Measurements from ENCODE around the gene INPP5A.

Gene INPP5A

GRCh38 chr10:132803416-132804210 is 266.0 kb downstream of the INPP5A start:
- no peaks in the 10 kb centered on the region for H3K4me1 ChIP-seq (ENCODE audit: control insufficient read depth, insufficient read depth, low read length)
- H3K27me3 ChIP-seq (ENCODE audit: control insufficient read depth, insufficient read depth, low read length), result no peaks in the 10 kb centered on the region
- H3K9ac ChIP-seq (ENCODE audit: low read depth, low read length), result no peak overlapping the region
- no peaks in the 10 kb centered on the region for H3K9me3 ChIP-seq (ENCODE audit: control insufficient read depth, insufficient read depth, low read length)
- H3K4me3 ChIP-seq (ENCODE audit: low read depth, low read length), result no peak overlapping the region
- H3K36me3 ChIP-seq (ENCODE audit: control insufficient read depth, insufficient read depth, low read length), result no peaks in the 10 kb centered on the region

- H3K9me3 ChIP-seq (ENCODE audit: control insufficient read depth, insufficient read depth, low read length), result no peaks in the 10 kb centered on the region
- no peaks in the 10 kb centered on the region for H3K4me1 ChIP-seq (ENCODE audit: control insufficient read depth, insufficient read depth, low read length)
Measured at GRCh38 chr10:132804287-132804686, 266.7 kb downstream of the INPP5A start.

GRCh38 chr10:132804785-132805426 is 267.3 kb downstream of the INPP5A start:
- H3K4me1 ChIP-seq (ENCODE audit: control insufficient read depth, insufficient read depth, low read length), result no peaks in the 10 kb centered on the region
- H3K9ac ChIP-seq (ENCODE audit: low read depth, low read length), result no peak overlapping the region
- H3K9me3 ChIP-seq (ENCODE audit: control insufficient read depth, insufficient read depth, low read length), result no peaks in the 10 kb centered on the region
- no peaks in the 10 kb centered on the region for H3K36me3 ChIP-seq (ENCODE audit: control insufficient read depth, insufficient read depth, low read length)
- H3K4me3 ChIP-seq (ENCODE audit: low read depth, low read length), result no peak overlapping the region
- no peaks in the 10 kb centered on the region for H3K27me3 ChIP-seq (ENCODE audit: control insufficient read depth, insufficient read depth, low read length)

More at GRCh38 chr10:132804287-132804686, 266.7 kb downstream of the INPP5A start:
- H3K9ac ChIP-seq (ENCODE audit: low read depth, low read length), result no peak overlapping the region
- no peak overlapping the region for H3K4me3 ChIP-seq (ENCODE audit: low read depth, low read length)
- H3K36me3 ChIP-seq (ENCODE audit: control insufficient read depth, insufficient read depth, low read length), result no peaks in the 10 kb centered on the region
- H3K27me3 ChIP-seq (ENCODE audit: control insufficient read depth, insufficient read depth, low read length), result no peaks in the 10 kb centered on the region

GRCh38 chr10:132805599-132805998 is 268.0 kb downstream of the INPP5A start:
- no peak overlapping the region for H3K9ac ChIP-seq (ENCODE audit: low read depth, low read length)
- no peaks in the 10 kb centered on the region for H3K4me1 ChIP-seq (ENCODE audit: control insufficient read depth, insufficient read depth, low read length)
- H3K36me3 ChIP-seq (ENCODE audit: control insufficient read depth, insufficient read depth, low read length), result no peaks in the 10 kb centered on the region
- H3K4me3 ChIP-seq (ENCODE audit: low read depth, low read length), result no peak overlapping the region
- no peaks in the 10 kb centered on the region for H3K27me3 ChIP-seq (ENCODE audit: control insufficient read depth, insufficient read depth, low read length)
- no peaks in the 10 kb centered on the region for H3K9me3 ChIP-seq (ENCODE audit: control insufficient read depth, insufficient read depth, low read length)

- H3K27me3 ChIP-seq (ENCODE audit: control insufficient read depth, insufficient read depth, low read length), result no peaks in the 10 kb centered on the region
- no peaks in the 10 kb centered on the region for H3K9me3 ChIP-seq (ENCODE audit: control insufficient read depth, insufficient read depth, low read length)
- H3K9ac ChIP-seq (ENCODE audit: low read depth, low read length), result no peak overlapping the region
- H3K4me1 ChIP-seq (ENCODE audit: control insufficient read depth, insufficient read depth, low read length), result no peaks in the 10 kb centered on the region
- no peak overlapping the region for H3K4me3 ChIP-seq (ENCODE audit: low read depth, low read length)
- no peaks in the 10 kb centered on the region for H3K36me3 ChIP-seq (ENCODE audit: control insufficient read depth, insufficient read depth, low read length)
Measured at GRCh38 chr10:132806110-132806509, 268.5 kb downstream of the INPP5A start.

- Histone ChIP-seq H3K27me3 (ENCODE audit: control insufficient read depth, insufficient read depth, low read length) (no peaks in the 10 kb centered on the region), H3K9ac (ENCODE audit: low read depth, low read length) (no peak overlapping the region), H3K4me1 (ENCODE audit: control insufficient read depth, insufficient read depth, low read length) (no peaks in the 10 kb centered on the region), H3K9me3 (ENCODE audit: control insufficient read depth, insufficient read depth, low read length) (no peaks in the 10 kb centered on the region), H3K36me3 (ENCODE audit: control insufficient read depth, insufficient read depth, low read length) (no peaks in the 10 kb centered on the region), H3K4me3 (ENCODE audit: low read depth, low read length) (no peak overlapping the region)
Measured at GRCh38 chr10:132806561-132807003, 269.0 kb downstream of the INPP5A start.

GRCh38 chr10:132807621-132808049 is 270.0 kb downstream of the INPP5A start:
- no peaks in the 10 kb centered on the region for H3K9me3 ChIP-seq (ENCODE audit: control insufficient read depth, insufficient read depth, low read length)
- no peaks in the 10 kb centered on the region for H3K36me3 ChIP-seq (ENCODE audit: control insufficient read depth, insufficient read depth, low read length)
- H3K9ac ChIP-seq (ENCODE audit: low read depth, low read length), result no peak overlapping the region
- H3K4me3 ChIP-seq (ENCODE audit: low read depth, low read length), result no peak overlapping the region
- H3K27me3 ChIP-seq (ENCODE audit: control insufficient read depth, insufficient read depth, low read length), result no peaks in the 10 kb centered on the region
- H3K4me1 ChIP-seq (ENCODE audit: control insufficient read depth, insufficient read depth, low read length), result no peaks in the 10 kb centered on the region

GRCh38 chr10:132808383-132809231 is 271.0 kb downstream of the INPP5A start:
- Histone ChIP-seq H3K4me1 (ENCODE audit: control insufficient read depth, insufficient read depth, low read length) (no peaks in the 10 kb centered on the region), H3K36me3 (ENCODE audit: control insufficient read depth, insufficient read depth, low read length) (no peaks in the 10 kb centered on the region), H3K27me3 (ENCODE audit: control insufficient read depth, insufficient read depth, low read length) (no peaks in the 10 kb centered on the region), H3K4me3 (ENCODE audit: low read depth, low read length) (no peak overlapping the region), H3K9me3 (ENCODE audit: control insufficient read depth, insufficient read depth, low read length) (no peaks in the 10 kb centered on the region), H3K9ac (ENCODE audit: low read depth, low read length) (no peak overlapping the region)

GRCh38 chr10:132809232-132810140 is 271.9 kb downstream of the INPP5A start:
- Histone ChIP-seq H3K9me3 (ENCODE audit: control insufficient read depth, insufficient read depth, low read length) (no peaks in the 10 kb centered on the region), H3K27me3 (ENCODE audit: control insufficient read depth, insufficient read depth, low read length) (no peaks in the 10 kb centered on the region), H3K4me1 (ENCODE audit: control insufficient read depth, insufficient read depth, low read length) (no peaks in the 10 kb centered on the region), H3K36me3 (ENCODE audit: control insufficient read depth, insufficient read depth, low read length) (no peaks in the 10 kb centered on the region), H3K4me3 (ENCODE audit: low read depth, low read length) (no peak overlapping the region), H3K9ac (ENCODE audit: low read depth, low read length) (no peak overlapping the region)

- Histone ChIP-seq H3K9me3 (ENCODE audit: control insufficient read depth, insufficient read depth, low read length) (no peaks in the 10 kb centered on the region), H3K36me3 (ENCODE audit: control insufficient read depth, insufficient read depth, low read length) (no peaks in the 10 kb centered on the region), H3K9ac (ENCODE audit: low read depth, low read length) (no peak overlapping the region), H3K4me1 (ENCODE audit: control insufficient read depth, insufficient read depth, low read length) (no peaks in the 10 kb centered on the region), H3K27me3 (ENCODE audit: control insufficient read depth, insufficient read depth, low read length) (no peaks in the 10 kb centered on the region), H3K4me3 (ENCODE audit: low read depth, low read length) (no peak overlapping the region)
Measured at GRCh38 chr10:132810141-132810806, 272.7 kb downstream of the INPP5A start.

Measured in iPS-15b (cell line).